Right lung (tissue), 5 donors: ENCODE measurements around the gene PDIK1L. TPM values are rescaled to one million over a fixed set of nuclear protein-coding genes. Genes with fewer than 3 reads are reported as not detected.
A peak's percentile ranks its signal among the peaks of the same experiment; 100 is the strongest.

Experiments
- DNase-seq, 2 donors: peaks; one replicate each; pipeline ENCODE4 v3.0.0-alpha.2; 2013
- polyA plus RNA-seq, 5 donors: library from polyadenylated mRNA; unstranded; fragments of 120-200 nt; gene quantifications; one replicate each; pipeline versions ENCODE4 v1.2.1 to v1.2.3, GENCODE V29; 2013; ENCODE audit warnings: inconsistent platforms in 1 of 5, low replicate concordance in 1 of 5; ENCODE audit not compliant: insufficient read length in 5 of 5, insufficient read depth in 1 of 5

Gene PDIK1L
- polyA plus RNA-seq, 5 donors, result 17.2 to 26.9 (median 24.0) TPM

- DNase-seq, result no peak
Measured at GRCh38 chr1:26121854-26122773, 10.5 kb downstream of the PDIK1L start.

- DNase-seq, result no peak
Measured at GRCh38 chr1:26122988-26123973, 11.7 kb downstream of the PDIK1L start.

- no peak for DNase-seq
Measured at GRCh38 chr1:26124418-26125331, 13.1 kb downstream of the PDIK1L start.

- DNase-seq, result no peak
Measured at GRCh38 chr1:26125382-26125781, 13.8 kb downstream of the PDIK1L start.

- no peak for DNase-seq
Measured at GRCh38 chr1:26125946-26126320, 14.3 kb downstream of the PDIK1L start.

- peak in 1 of 2 donors; percentile 32 for DNase-seq
Measured at GRCh38 chr1:26126321-26127084, 14.9 kb downstream of the PDIK1L start.

GRCh38 chr1:26127235-26128163 is 15.9 kb downstream of the PDIK1L start:
- DNase-seq, result no peak

- no peak for DNase-seq
Measured at GRCh38 chr1:26129778-26130177, 18.2 kb downstream of the PDIK1L start.

- DNase-seq, result no peak
Measured at GRCh38 chr1:26130695-26131094, 19.1 kb downstream of the PDIK1L start.

- DNase-seq, result no peak
Measured at GRCh38 chr1:26132128-26132833, 20.7 kb downstream of the PDIK1L start.

- DNase-seq, result no peak
Measured at GRCh38 chr1:26132834-26133167, 21.2 kb downstream of the PDIK1L start.

- no peak for DNase-seq
Measured at GRCh38 chr1:26134466-26134865, 22.8 kb downstream of the PDIK1L start.

GRCh38 chr1:26138974-26139558 is 27.4 kb downstream of the PDIK1L start:
- no peak for DNase-seq

- no peak for DNase-seq
Measured at GRCh38 chr1:26142159-26142558, 30.5 kb downstream of the PDIK1L start.

GRCh38 chr1:26145041-26145959 is 33.7 kb downstream of the PDIK1L start:
- DNase-seq, result peak; percentile 55 to 79

GRCh38 chr1:26145960-26146294 is 34.3 kb downstream of the PDIK1L start:
- no peak for DNase-seq

- no peak for DNase-seq
Measured at GRCh38 chr1:26148887-26149286, 37.3 kb downstream of the PDIK1L start.
